Left lobe of liver (tissue), 2 donors: ENCODE measurements around the gene PPFIBP2. TPM values are rescaled to one million over a fixed set of nuclear protein-coding genes. Genes with fewer than 3 reads are reported as not detected.

ENCODE experiments used
- ATAC-seq: fragments of 200-7000 bp; cut with Tn5 transposase; one replicate; pipeline ENCODE4 v1.9.1; 2020; ENCODE audit warnings: mild to moderate bottlenecking, moderate library complexity
- DNase-seq: peaks from one replicate; pipeline ENCODE4 v3.0.0-alpha.2; 2020; ENCODE audit warnings: low spot score
- total RNA-seq: library from RNA; stranded (reverse); gene quantifications from one replicate; pipeline ENCODE4 v1.2.1, GENCODE V29; 2021
- donor health status: DM: no; HTN: no; CAD: no; lungs with moderate emphysema.
- donor health status: DM: no; HTN: yes; CAD: no.

PPFIBP2 gene
- total RNA-seq, 1 donor from 2014 or later: 25.2 TPM

DNA sequence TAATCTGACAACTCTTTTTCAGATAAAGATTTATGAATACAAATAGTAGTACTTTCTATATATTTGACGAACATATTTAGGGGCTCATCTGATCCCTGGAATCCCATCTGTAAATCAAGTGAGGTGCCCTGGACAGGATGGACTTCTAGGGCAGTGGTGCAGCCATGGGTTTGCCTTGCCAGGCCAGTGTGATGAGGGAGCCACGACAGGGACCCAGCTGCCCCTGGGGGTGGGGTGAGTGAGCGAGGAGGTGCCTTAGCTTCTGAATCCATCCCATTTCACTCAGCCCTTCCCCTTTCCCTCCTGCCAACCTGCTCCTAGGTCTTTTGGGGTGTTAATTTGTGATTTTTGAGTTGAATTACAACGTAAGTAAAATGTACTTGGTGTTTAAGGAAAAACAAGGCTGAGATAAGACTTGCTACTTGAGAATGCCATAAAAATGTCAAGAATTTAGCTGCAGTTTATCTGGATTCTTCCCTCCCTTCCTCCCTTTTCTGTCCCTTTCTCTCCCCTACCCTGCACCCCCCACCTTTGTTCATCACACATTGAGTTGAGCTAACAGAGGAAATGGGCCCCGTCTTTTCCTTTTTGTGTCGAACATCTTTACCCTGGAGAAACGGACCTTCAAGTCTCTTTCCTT is 60.8 kb downstream of the PPFIBP2 start:
- no peak for DNase-seq

GRCh38 chr11:7575841-7576725 is 62.3 kb downstream of the PPFIBP2 start:
- ATAC-seq (peak; percentile 56), DNase-seq (peak; percentile 58)

More for the DNA sequence above, 60.8 kb downstream of the PPFIBP2 start:
- ATAC-seq: no peak

DNA sequence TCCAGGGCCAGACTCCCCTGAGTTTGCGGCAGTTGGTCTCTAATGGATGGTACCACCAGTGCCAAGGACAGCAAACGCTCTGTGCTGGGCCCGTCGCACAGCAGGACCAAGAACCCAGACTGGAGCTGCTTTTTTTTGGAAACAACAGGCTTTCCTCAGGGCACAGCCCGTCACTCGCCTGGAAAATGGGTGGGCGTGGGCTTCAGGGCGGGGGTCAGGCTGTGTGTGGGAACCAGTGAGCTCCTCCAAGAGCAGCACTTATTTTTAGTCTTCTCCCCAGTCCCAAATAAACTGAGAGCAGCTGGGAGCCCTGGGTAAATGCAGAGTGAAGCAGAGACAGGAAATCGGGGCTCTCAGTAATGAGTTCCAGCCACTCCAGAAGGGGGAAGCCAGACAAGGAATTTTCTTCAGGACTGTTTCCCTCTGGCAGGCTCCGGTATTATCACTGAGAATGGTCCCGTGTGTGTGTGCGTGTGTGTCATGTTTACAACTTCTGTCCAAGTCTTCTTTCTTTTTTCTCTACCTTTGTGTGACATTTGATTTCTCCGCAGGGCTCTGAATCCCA is 63.0 kb downstream of the PPFIBP2 start:
- ATAC-seq (no peak), DNase-seq (no peak)

DNA sequence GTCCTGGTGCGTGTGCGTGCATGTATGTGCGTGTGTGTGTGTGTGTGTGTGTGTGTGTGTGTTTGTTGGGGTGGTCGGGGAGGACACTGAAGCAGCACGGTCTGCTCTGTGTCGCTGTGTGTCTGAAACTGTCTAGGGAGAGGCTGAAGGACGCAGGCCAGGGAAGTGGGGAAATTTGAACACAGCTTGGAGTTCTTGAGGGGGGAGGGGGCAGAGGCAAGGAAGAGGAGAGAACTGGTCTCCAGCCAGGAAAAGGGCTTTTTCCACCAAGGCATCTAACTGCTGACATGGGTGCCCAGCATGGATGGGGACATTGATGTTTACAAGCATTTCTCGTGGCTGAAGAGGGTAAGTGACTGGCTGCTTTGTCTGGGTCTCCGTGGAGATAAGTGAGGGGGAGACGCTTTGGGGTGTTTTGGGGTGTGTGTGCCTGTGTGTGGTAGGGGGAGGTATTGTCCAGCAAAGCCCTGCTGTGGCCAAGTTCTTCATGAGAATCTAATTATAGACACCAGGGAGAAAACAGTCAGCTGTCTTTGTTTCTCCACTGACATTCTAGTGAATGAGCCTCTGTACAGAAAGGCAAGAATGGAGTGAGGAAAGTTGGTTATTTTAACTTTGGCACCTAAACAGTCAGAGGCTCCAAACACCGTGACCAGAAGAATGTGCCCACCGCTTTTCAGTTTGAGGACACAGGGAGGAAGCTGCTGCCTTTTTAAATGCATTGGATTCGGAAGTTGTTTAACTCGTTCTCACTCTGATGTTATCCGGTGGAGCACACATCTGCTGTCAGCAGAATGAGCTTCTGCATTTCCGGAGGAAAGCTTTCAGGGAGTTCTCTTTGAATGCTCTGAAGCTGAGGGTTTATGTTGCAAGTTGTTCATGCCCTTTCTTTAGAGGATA is 63.7 kb downstream of the PPFIBP2 start:
- no peak for ATAC-seq
- no peak for DNase-seq

DNA sequence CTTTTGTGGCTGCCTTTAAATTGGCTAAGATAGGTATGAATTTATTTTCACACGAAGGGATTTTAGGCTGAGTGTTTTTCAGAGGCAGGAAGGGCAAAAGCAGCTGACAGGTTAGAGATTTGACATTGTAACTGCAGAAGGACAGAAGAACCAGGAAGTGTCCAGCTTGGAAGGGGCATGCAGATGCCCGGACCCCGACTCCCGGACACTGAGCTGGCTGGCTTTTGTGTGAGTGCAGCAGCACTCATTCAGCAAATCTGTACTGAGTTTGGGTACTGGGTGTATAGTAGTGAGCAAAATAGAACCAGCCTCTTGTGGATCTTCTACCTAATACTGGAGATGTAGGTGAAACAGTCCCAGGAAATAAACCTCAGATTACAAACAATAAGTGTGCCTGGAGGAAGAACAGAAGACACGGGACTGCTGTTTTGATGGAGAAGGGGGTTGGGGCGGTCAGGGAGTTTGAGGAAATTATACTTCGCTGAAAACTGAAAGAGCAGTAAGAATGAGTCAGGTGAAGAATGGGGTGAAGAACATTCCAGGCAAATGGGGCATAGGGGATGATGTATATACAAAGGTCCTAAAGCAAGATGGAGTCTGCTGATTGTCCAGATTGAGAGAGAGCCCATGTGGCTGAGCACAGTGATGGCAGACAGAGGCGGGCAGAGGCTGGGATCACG is 64.6 kb downstream of the PPFIBP2 start:
- ATAC-seq (no peak), DNase-seq (no peak)

GRCh38 chr11:7579361-7579791 is 65.6 kb downstream of the PPFIBP2 start:
- DNase-seq: no peak
- ATAC-seq: no peak

DNA sequence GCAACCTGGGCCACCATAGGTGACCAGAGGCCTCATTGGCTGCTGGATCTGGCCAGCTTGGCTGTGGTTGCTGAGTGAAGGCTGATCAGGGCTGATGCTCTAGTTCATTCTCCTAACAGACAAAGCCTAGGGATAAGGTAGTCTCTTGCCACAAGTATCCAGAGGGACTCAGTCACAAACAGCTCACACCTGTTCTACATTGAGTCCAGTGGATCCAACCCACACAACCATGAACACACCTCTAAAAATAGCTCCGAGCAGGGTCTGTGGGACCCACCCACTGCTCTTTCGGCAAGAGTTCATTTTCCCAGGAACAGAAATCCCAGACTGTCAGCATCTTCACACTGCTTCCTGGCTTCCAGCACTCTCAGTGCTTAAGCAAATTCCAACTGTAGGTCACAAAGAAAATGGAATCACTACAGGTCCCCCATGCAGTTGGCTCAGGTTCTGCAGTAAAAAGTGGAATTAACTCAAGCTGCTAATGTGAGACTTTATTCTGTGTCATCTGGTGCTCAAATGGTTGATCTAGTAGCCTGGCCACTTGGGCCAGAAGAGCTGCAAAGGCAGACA is 67.3 kb downstream of the PPFIBP2 start:
- ATAC-seq (no peak), DNase-seq (no peak)

DNA sequence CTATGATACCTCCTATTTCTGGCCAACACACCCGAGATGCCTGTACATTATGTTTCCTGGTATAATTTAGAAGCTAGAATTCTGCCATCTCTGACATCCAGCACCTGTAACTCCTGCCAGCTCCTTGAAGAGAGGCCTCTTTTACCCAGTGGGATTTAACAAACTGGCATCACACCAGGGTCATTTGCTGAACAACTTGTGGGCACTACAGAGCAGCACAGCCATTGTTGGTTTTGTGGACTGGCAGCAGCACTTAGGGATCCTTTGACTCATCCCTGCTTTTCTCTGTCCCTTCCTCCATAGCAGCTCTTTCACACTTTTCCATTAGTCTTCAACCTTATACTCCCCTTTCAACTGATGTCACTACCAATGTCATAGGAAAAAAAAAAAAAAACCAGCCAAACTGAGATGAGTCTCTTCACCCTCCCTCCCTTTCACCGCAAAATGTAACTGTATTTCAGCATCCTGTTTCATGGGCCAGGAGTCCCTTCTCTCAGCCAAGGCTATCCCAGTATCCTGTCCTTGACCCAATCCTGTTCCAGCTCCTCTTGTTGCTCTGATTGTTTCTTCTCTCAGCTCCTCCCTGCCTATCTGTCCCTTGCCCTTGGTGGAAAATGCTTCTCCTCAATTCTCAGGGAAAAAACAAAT is 68.7 kb downstream of the PPFIBP2 start:
- ATAC-seq: no peak
- no peak for DNase-seq

DNA sequence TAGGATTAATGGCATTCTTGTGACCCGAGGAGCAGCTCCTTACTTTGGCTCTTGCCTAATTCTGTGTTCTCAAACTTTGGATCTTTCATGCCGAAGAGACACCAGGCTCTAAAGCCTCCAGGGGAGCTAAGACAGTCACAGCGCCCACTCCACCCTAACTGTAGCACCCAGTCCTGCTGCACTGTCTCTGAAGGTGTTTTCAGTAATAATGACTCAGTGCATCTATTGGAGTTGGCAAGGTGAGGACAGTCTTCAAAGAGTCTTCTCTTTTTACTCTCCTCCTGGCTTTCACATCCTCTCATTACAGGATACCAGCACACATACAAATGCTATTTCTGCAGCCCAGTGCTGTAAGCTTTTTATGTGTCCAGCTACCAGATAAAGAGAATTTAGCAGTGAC is 69.4 kb downstream of the PPFIBP2 start:
- ATAC-seq: no peak
- no peak for DNase-seq

DNA sequence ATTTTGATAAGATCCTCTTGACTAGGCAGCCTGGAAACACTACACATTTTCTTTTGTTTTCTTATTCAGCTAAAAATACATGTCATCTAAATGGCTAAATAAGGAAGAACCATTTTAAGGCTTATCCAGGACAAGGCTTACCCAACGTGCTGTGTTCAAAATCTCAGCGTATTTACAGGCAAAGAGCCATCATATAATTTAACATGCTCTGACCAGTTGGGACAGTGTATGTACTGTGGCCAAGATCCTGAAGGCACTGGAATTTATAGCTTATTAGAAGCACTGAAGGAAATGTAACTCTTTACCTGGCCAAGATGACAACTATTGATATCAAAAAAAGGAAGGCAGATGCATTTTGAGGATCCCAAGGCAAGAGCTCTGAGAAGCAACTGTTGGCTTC is 71.1 kb downstream of the PPFIBP2 start:
- ATAC-seq (no peak), DNase-seq (no peak)

GRCh38 chr11:7585816-7586215 is 72.0 kb downstream of the PPFIBP2 start:
- DNase-seq (no peak), ATAC-seq (no peak)

DNA sequence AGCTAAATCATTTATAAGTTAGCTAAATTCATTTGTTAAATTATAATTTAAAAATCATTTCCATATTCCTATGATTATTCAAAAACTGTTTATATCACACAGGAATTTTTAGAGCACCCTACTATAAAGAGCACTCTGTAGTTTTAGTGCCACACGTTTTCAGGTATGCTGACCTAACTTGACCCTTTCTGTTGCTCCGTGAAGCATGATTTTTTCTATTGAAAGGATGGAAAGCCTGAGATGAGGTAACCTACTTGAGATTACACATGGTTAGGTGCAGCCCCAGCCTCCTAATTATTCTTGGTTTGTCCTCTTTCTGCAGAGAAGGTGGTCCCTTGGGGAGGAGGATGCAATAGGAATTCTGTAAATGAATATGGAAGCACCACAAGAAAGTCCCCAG is 72.6 kb downstream of the PPFIBP2 start:
- no peak for ATAC-seq
- no peak for DNase-seq

- ATAC-seq (no peak), DNase-seq (no peak)
These were observed 73.9 kb downstream of the PPFIBP2 start for GRCh38 chr11:7587712-7588111.

- ATAC-seq (no peak), DNase-seq (no peak)
These were observed 76.1 kb downstream of the PPFIBP2 start for GRCh38 chr11:7589861-7590260.

DNA sequence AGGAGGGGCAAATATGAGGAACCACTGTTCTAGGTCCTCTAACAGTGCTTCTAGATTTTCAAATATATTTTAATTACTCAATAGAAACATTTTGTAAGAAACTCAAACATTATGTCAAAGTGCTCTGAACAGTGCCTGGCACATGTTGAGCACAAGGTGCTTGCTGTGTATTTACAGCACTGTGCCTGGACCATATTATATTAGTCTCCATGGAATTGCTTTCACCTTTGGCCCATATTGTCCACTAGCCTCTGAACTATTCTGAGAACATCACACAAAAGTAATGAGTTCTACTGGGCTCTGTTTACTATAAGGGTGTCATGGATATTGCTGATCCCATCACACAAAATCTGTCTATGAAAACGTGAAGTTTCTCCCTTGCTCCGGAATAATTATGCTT is 76.7 kb downstream of the PPFIBP2 start:
- DNase-seq: no peak
- ATAC-seq: peak; percentile 20

GRCh38 chr11:7591107-7591894 is 77.5 kb downstream of the PPFIBP2 start:
- DNase-seq: no peak

GRCh38 chr11:7591987-7592386 is 78.2 kb downstream of the PPFIBP2 start:
- peak; percentile 52 for ATAC-seq
- no peak for DNase-seq

More at GRCh38 chr11:7591107-7591894, 77.5 kb downstream of the PPFIBP2 start:
- peak; percentile 53 for ATAC-seq

GRCh38 chr11:7592711-7593110 is 78.9 kb downstream of the PPFIBP2 start:
- peak; percentile 93 for ATAC-seq
- peak; percentile 81 for DNase-seq

- DNase-seq (no peak), ATAC-seq (no peak)
These were observed 79.7 kb downstream of the PPFIBP2 start for GRCh38 chr11:7593481-7593880.
